H9 (cell line): ENCODE measurements around the gene ADAM17. TPM values are rescaled to one million over a fixed set of nuclear protein-coding genes. Genes with fewer than 3 reads are reported as not detected.

Experiments
- DNase-seq: peaks from one replicate; pipeline ENCODE4 v3.0.0-alpha.2; 2017
- H2AFZ ChIP-seq: one replicate; pipeline ENCODE4 v1.6.1; 2013; ENCODE audit warnings: mild to moderate bottlenecking, low read length, control low read depth, moderate library complexity
- H2AK5ac ChIP-seq: 2 replicates; pipeline ENCODE4 v1.6.1; 2013; ENCODE audit warnings: low read length, control low read depth, mixed read lengths; ENCODE audit not compliant: insufficient read length
- H2BK120ac ChIP-seq: one replicate; pipeline ENCODE4 v1.6.1; 2013; ENCODE audit warnings: low read depth, mild to moderate bottlenecking, low read length, control low read depth, inconsistent platforms; ENCODE audit not compliant: poor library complexity, severe bottlenecking
- H2BK12ac ChIP-seq: 2 replicates; pipeline ENCODE4 v1.6.1; 2013; ENCODE audit warnings: low read length, control low read depth, mixed read lengths, low read depth; ENCODE audit not compliant: insufficient read length
- H2BK15ac ChIP-seq: 2 replicates; pipeline ENCODE4 v1.6.1; 2013; ENCODE audit warnings: low read depth, low read length, control low read depth
- H2BK20ac ChIP-seq: one replicate; pipeline ENCODE4 v1.6.1; 2013; ENCODE audit warnings: low read depth, mild to moderate bottlenecking, low read length, control low read depth, inconsistent platforms; ENCODE audit not compliant: poor library complexity, severe bottlenecking
- H2BK5ac ChIP-seq: 2 replicates; pipeline ENCODE4 v1.6.1; 2013; ENCODE audit warnings: low read length, control low read depth, mixed read lengths; ENCODE audit not compliant: insufficient read length
- H3K14ac ChIP-seq: 2 replicates; pipeline ENCODE4 v1.6.1; 2013; ENCODE audit warnings: low read length, control low read depth; ENCODE audit not compliant: insufficient read depth
- H3K18ac ChIP-seq: 2 replicates; pipeline ENCODE4 v1.6.1; 2013; ENCODE audit warnings: low read depth, mild to moderate bottlenecking, mixed read lengths, low read length, control low read depth; ENCODE audit not compliant: insufficient read length
- H3K23ac ChIP-seq: 2 replicates; pipeline ENCODE4 v1.6.1; 2013; ENCODE audit warnings: low read length, control low read depth, mixed read lengths, low read depth; ENCODE audit not compliant: insufficient read length
- H3K23me2 ChIP-seq: 2 replicates; pipeline ENCODE4 v1.6.1; 2013; ENCODE audit warnings: low read depth, mild to moderate bottlenecking, mixed read lengths, low read length, control low read depth; ENCODE audit not compliant: insufficient read length, poor library complexity, severe bottlenecking
- H3K27ac ChIP-seq: 2 replicates; pipeline ENCODE4 v1.5.1; 2013; ENCODE audit warnings: low read length, control low read depth, mixed read lengths, low read depth; ENCODE audit not compliant: insufficient read length
- H3K27me3 ChIP-seq: 2 replicates; pipeline ENCODE4 v1.6.1; 2013; ENCODE audit warnings: low read length, control low read depth, inconsistent platforms; ENCODE audit not compliant: insufficient read depth
- H3K4ac ChIP-seq: 2 replicates; pipeline ENCODE4 v1.6.1; 2013; ENCODE audit warnings: low read depth, mild to moderate bottlenecking, control low read depth, inconsistent platforms, low read length, moderate library complexity
- H3K4me1 ChIP-seq: 2 replicates; pipeline ENCODE4 v1.6.1; 2013; ENCODE audit warnings: low read length, control low read depth, inconsistent platforms; ENCODE audit not compliant: insufficient read depth
- H3K4me2 ChIP-seq: 2 replicates; pipeline ENCODE4 v1.6.1; 2013; ENCODE audit warnings: low read length, control low read depth, mixed read lengths; ENCODE audit not compliant: insufficient read length, insufficient read depth
- H3K56ac ChIP-seq: 2 replicates; pipeline ENCODE4 v1.6.1; 2013; ENCODE audit warnings: low read depth, mild to moderate bottlenecking, mixed read lengths, low read length, control low read depth; ENCODE audit not compliant: insufficient read length
- H3K79me1 ChIP-seq: 2 replicates; pipeline ENCODE4 v1.6.1; 2013; ENCODE audit warnings: low read depth, mild to moderate bottlenecking, moderate library complexity, low read length, control low read depth, inconsistent platforms; ENCODE audit not compliant: insufficient read depth, poor library complexity, severe bottlenecking
- H3K79me2 ChIP-seq: 2 replicates; pipeline ENCODE4 v1.6.1; 2013; ENCODE audit warnings: low read length, control low read depth, inconsistent platforms; ENCODE audit not compliant: insufficient read depth
- H3K9ac ChIP-seq: 2 replicates; pipeline ENCODE4 v1.6.1; 2013; ENCODE audit warnings: low read length, control low read depth, mixed read lengths; ENCODE audit not compliant: insufficient read length; ENCODE audit errors: extremely low read depth
- H3K9me3 ChIP-seq: one replicate; pipeline ENCODE4 v1.6.1; 2013; ENCODE audit warnings: low read depth, low read length, inconsistent platforms; ENCODE audit not compliant: control insufficient read depth
- H3T11ph ChIP-seq: one replicate; pipeline ENCODE4 v1.6.1; 2013; ENCODE audit warnings: mild to moderate bottlenecking, low read length, control low read depth, inconsistent platforms
- H4K20me1 ChIP-seq: one replicate; pipeline ENCODE4 v1.6.1; 2013; ENCODE audit not compliant: control insufficient read depth, insufficient read length, insufficient read depth
- H4K5ac ChIP-seq: 2 replicates; pipeline ENCODE4 v1.6.1; 2013; ENCODE audit warnings: low read depth, mild to moderate bottlenecking, mixed read lengths, low read length, control low read depth; ENCODE audit not compliant: insufficient read length
- H4K8ac ChIP-seq: replicated peaks from 2 replicates; pipeline ENCODE4 v1.6.1; 2013; ENCODE audit warnings: low read length, control low read depth, mixed read lengths, low read depth; ENCODE audit not compliant: insufficient read length
- H4K91ac ChIP-seq: 2 replicates; pipeline ENCODE4 v1.6.1; 2013; ENCODE audit warnings: low read depth, mild to moderate bottlenecking, moderate library complexity, mixed read lengths, low read length, control low read depth; ENCODE audit not compliant: insufficient read length
- H3K27ac Mint-ChIP-seq, 3 experiments: 2 replicates in 2 of 3; 3 replicates in 1 of 3; pipeline ENCODE4 v1.8.0; 2020 to 2021; ENCODE audit warnings: mixed read lengths in 3 of 3, mild to moderate bottlenecking in 1 of 3, moderate library complexity in 1 of 3
- H3K27me3 Mint-ChIP-seq: 2 replicates; pipeline ENCODE4 v1.8.0; 2021; ENCODE audit warnings: low read depth, mild to moderate bottlenecking, moderate library complexity, mixed read lengths
- H3K36me3 Mint-ChIP-seq, 3 experiments: 2 replicates in 2 of 3; 3 replicates in 1 of 3; pipeline ENCODE4 v1.8.0; 2020 to 2021; ENCODE audit warnings: low read depth in 3 of 3, mixed read lengths in 3 of 3; ENCODE audit not compliant: insufficient read depth in 1 of 3
- H3K4me1 Mint-ChIP-seq, 2 experiments: 2 replicates each; pipeline ENCODE4 v1.8.0; 2020; ENCODE audit warnings: mixed read lengths in 2 of 2
- H3K4me3 Mint-ChIP-seq, 2 experiments: 2 replicates in 1 of 2; 3 replicates in 1 of 2; pipeline ENCODE4 v1.8.0; 2020 to 2021; ENCODE audit warnings: mild to moderate bottlenecking in 2 of 2, mixed read lengths in 2 of 2, moderate library complexity in 1 of 2
- H3K9me3 Mint-ChIP-seq, 2 experiments: 2 replicates in 1 of 2; 3 replicates in 1 of 2; pipeline ENCODE4 v1.8.0; 2020; ENCODE audit warnings: mild to moderate bottlenecking in 2 of 2, mixed read lengths in 2 of 2, moderate library complexity in 1 of 2
- CTCF ChIP-seq: fragments of 200-600 bp; sonication (generic); conservative IDR thresholded peaks from 3 replicates; pipeline ENCODE4 v1.8.0; 2021; ENCODE audit warnings: antibody characterized with exemption, mild to moderate bottlenecking
- WGBS: extraction: QIAGEN DNeasy Blood & Tissue Kit; methylation state at CpG from one replicate; pipeline ENCODE4 v1.1.7; 2013; ENCODE audit warnings: missing lambda C conversion rate, low lambda C conversion rate, mixed read lengths; ENCODE audit not compliant: insufficient read length; ENCODE audit errors: extremely low coverage; 5-methylcytosine and 5-hydroxymethylcytosine counted together
- total RNA-seq: library from RNA; stranded (reverse); gene quantifications from 2 replicates; pipeline ENCODE4 v1.2.1, GENCODE V29; 2021

Gene ADAM17
- total RNA-seq, 1 experiment from 2014 or later, result 26.3 TPM

DNA sequence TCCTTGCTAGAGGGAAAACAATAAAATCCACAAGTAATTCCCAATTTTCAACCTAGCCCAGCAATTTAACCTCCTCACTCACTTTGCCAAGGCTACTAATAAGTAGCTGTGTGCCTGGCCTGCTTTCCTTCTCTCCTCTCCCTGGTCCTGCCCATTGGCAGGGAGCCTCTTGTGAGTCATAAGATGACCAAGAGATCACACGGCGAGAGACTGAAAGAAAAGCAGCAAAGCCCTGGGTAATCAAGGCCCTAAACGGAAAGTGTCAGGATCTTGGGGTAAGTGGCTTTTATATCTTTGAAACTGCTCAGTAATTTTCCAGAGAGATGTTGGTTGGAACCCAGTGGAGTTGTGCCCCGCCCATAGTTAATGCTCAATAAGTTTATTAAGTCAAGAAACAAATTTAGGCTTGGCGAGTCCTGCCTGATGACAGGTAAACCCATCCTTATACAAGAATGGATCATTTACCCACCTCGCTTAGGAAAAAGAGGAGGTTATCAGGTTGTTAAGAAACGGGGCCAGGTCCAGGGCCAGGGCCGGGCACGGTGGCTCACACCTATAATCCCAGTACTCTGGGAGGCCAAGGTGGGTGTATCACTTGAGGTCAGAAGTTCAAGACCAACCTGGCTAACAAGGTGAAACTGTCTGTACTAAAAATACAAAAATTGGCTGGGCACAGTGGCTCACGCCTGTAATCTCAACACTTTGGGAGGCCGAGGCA, 10.0 kb upstream of the ADAM17 start:
- Histone ChIP-seq H3K23ac (no peak overlapping the region), H3K79me1 (no peaks in the 10 kb centered on the region), H2BK20ac (no peak overlapping the region), H3K4ac (no peak overlapping the region), H3K23me2 (no peaks in the 10 kb centered on the region), H2BK15ac (no peak overlapping the region), H2BK120ac (no peak overlapping the region), H2AK5ac (no peak overlapping the region), H4K8ac (peak overlapping the region; percentile 77), H2BK12ac (no peak overlapping the region), H3K27ac (no peak overlapping the region), H3K79me2 (no peaks in the 10 kb centered on the region), H3T11ph (no peak overlapping the region), H3K18ac (no peak overlapping the region), H4K91ac (no peak overlapping the region), H3K56ac (no peak overlapping the region), H3K4me2 (no peak overlapping the region), H2BK5ac (no peak overlapping the region), H3K14ac (no peak overlapping the region), H4K20me1 (no peaks in the 10 kb centered on the region), H3K9me3 (no peaks in the 10 kb centered on the region), H4K5ac (no peak overlapping the region), H3K4me1 (no peaks in the 10 kb centered on the region), H3K27me3 (no peaks in the 10 kb centered on the region), H3K9ac (no peak overlapping the region), H2AFZ (no peak overlapping the region)
- no peak for TF ChIP-seq CTCF
- Mint-ChIP-seq H3K27me3 (no peaks in the 10 kb centered on the region; the same call in 1 of the 2 replicates), H3K4me1 (no peaks in the 10 kb centered on the region), H3K36me3 (peaks cover 0 to 2% (median 0%) of the 10 kb centered on the region in 3 experiments; a peak in 1 of 7 replicates), H3K4me3 (no peak overlapping the region), H3K27ac (peak overlapping the region in 2 of 3 experiments; percentile 3 to 36; a peak in 2 of 7 replicates), H3K9me3 (no peaks in the 10 kb centered on the region)
- WGBS, result no CpG with 5 or more reads among the region's 11 CpGs
- no peak for DNase-seq
